GM10266 (cell line): ENCODE measurements around the gene SOX10.

Experiments
- DNase-seq: peaks from one replicate; pipeline ENCODE4 v3.0.0; 2012; ENCODE audit errors: extremely low spot score
- TF ChIP-seq, protein P1 (sequence below): IDR thresholded peaks from 2 replicates; pipeline ENCODE4 v1.5.1; 2012; ENCODE audit warnings: mild to moderate bottlenecking, low read depth; ENCODE audit not compliant: control insufficient read depth, insufficient read depth; ENCODE audit errors: missing control alignments

The SOX10 gene

DNA sequence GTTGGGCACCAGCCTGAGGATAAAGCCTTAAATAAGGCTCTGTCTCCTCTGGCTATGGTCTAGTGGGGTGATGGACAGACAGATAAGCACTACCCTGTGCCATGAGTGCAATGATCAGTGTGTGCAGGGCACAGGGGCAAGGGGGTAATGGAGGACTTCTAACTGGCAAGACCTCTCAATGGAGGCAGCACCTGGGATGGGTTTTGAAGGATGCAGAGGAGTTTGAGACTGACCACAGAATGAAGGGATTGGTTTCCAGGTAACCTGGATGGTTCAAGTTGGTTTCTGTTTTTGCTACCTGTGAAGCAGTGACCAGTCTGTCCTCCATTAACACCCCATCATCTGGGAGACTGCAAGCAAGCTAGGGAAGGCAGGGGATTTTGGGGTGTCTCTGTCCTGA, 45.0 kb upstream of the SOX10 start:
- no peak for DNase-seq
- TF ChIP-seq, protein P1, sequence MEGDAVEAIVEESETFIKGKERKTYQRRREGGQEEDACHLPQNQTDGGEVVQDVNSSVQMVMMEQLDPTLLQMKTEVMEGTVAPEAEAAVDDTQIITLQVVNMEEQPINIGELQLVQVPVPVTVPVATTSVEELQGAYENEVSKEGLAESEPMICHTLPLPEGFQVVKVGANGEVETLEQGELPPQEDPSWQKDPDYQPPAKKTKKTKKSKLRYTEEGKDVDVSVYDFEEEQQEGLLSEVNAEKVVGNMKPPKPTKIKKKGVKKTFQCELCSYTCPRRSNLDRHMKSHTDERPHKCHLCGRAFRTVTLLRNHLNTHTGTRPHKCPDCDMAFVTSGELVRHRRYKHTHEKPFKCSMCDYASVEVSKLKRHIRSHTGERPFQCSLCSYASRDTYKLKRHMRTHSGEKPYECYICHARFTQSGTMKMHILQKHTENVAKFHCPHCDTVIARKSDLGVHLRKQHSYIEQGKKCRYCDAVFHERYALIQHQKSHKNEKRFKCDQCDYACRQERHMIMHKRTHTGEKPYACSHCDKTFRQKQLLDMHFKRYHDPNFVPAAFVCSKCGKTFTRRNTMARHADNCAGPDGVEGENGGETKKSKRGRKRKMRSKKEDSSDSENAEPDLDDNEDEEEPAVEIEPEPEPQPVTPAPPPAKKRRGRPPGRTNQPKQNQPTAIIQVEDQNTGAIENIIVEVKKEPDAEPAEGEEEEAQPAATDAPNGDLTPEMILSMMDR = no peak

DNA sequence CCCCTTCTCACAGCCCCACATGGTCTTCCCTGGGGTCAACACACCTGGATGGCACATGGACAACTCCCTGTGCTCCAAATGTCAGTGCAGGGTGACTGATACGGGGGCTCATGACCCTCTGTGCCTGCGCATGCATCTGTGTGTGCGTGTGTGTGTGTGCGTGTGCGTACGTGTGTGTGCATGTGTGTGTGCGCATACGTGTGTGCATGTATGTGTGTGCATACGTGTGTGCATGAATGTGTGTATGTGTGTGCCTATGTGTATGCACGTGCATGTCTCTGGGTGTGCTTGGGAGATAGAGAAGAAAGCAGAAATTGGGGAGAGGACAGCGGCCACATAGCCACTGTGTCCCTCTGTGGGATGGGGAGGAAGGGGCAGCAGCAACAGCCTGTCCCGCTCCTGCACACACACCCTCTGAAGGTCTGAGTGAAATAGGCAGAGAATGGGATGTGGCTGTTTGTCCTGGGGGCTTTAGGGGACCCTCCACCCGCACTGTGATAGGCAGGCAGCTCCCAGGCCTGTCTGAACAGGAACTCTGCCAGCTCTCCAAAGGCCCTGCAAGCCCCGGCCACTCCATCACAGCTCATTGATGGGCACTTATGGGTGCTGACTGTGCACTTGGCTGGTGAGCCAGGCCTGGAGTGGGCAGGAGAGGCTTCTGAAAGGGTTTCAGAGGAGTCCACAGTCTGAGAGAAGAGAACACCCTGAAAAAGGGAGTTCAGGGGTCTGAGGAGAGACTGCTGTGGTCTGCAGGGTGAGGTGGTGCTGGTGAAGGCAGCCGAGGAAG, 44.2 kb upstream of the SOX10 start:
- TF ChIP-seq, protein P1 = no peak
- no peak for DNase-seq

DNA sequence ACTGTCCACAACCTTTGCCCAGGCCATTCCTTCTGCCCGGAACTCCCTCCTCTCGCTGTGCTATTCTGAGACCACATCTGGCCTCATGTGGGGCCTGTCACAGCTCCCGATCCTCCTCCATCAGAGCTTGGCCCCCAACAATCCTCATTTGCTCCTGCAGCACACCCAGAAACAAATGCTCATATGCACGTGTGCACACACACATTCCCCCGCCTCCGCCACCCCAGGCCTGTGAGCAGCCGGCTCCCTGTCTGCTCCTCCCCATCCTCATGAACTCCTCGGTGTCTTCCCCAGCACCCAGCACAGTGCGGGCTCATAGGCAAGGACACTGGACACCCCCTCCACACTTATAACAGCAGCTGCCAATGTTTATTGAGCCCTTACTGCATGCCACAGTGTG, 43.1 kb upstream of the SOX10 start:
- TF ChIP-seq, protein P1 = no peak
- no peak for DNase-seq

DNA sequence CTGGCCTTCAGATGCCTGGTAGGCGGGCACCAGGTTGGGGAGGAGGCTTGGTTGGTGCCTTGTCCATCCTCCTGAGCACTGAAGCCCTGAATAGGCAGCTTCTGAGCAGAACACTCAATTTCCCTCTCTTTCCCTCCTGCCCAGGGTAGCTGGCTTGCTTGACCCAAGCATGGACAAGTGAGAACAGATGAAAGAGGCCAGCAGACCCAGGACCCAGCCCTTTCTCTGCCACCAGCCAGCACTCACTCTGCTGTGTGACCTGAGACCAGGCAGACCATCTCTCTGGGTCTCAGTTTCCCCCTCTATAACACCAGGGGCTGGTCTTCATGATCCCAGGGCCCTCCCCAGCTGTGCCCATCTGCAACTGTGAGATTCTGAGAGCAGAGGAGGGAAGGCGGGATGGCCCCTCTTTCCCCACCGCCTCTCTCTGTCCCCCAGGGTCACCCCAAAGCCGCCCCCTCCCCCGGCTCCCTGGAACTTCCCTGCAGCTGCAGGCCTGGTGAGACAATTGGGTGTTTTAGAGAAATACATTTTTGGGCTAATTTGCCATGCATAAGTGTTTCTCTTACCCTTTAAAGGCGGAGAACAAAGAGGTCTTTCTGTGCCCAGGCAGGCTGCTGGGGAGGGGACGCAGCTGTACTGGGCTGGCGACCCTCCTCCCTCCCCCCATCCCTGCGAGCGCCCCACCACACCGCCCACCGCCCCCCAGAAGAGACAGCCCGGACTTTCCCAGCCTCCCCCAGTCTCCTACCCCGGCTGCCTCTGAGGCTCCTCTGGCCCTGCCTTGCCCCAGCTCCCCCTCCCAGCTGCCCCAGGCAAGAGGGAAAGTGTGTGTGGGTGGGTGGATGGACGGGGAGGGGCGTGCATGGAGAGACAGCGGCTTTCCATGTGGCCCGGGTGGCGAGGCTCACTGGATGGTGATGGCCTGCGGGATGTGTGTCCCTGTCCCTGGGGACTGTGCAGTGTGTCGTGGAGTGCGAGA, 42.1 kb upstream of the SOX10 start:
- DNase-seq = no peak
- TF ChIP-seq, protein P1 = no peak

DNA sequence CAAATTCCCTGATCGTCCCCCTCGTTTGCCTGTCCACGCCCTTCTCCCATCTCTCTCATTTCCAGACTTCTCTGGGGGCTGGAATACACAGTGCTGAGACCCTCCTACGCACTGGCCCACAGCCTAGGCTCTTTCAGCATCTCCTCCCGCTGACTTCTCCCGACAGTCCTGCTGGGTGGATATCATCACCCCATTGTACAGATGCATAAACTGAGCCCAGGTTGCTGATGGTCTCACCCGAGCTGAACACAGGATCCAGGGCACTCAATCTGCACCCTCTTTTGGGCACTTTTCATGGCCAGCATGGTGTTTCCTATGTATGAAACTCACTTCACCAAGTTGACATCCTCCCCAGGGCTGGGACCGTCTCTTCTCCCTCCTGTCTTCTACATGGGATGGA, 41.2 kb upstream of the SOX10 start:
- TF ChIP-seq, protein P1 = no peak

DNA sequence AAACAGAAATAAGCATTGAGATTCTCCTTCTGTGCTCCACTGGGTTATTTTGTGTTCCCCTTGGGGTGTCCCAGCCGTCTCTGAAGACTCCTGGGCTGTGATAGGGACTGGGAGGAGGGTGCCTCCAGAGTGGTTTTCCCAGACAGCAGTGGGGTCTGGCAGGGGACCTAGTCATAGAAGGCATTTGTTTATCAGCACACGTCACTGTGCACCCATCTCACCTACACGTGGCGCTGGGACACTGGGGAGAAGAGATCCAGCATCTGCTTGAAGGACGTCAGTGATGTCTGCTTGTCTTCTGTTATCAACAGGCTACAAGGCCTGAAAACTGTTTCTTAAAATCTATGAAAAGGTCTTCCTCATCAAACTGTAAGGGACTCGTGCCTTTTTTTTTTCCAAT, 38.7 kb upstream of the SOX10 start:
- TF ChIP-seq, protein P1 = no peak
- DNase-seq = no peak

More for the DNA sequence above, 41.2 kb upstream of the SOX10 start:
- DNase-seq = no peak

DNA sequence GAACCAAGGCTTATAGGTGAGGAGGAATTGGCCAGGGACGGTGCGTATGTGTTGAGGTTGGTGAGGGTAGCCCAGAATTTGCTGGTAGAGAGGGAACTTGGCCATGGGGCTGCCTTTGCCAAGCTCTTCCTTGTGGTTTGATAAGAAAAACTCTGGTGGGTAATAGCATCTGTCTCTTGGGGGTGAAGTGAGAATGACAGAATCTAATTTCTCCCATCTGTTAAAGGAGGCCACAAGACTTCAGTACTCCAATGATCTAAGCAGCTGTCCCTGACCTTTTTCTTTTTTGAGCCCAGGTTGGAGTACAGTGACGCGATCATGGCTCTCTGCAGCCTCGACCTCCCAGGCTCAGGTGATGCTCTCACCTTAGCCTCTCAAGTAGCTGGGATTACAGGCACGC, 36.9 kb upstream of the SOX10 start:
- DNase-seq = no peak
- TF ChIP-seq, protein P1 = no peak
